ENCODE data around the gene ESYT3.
"Not testable (repeated sequence)": the region's sequence is repeated elsewhere in the genome, so short reads cannot be mapped to it uniquely, and the experiment has no call there.

GRCh38 chr3:138484672-138485071 is 50.3 kb downstream of the ESYT3 start:
- TF ChIP-seq POLR2AphosphoS5, CTCF (IDR thresholded peaks at IDR 0.05): not testable (repeated sequence)
